ENCODE results near the gene TMEM151B.
"Not testable (repeated sequence)": the region's sequence is repeated elsewhere in the genome, so short reads cannot be mapped to it uniquely, and the experiment has no call there.

TMEM151B gene

DNA sequence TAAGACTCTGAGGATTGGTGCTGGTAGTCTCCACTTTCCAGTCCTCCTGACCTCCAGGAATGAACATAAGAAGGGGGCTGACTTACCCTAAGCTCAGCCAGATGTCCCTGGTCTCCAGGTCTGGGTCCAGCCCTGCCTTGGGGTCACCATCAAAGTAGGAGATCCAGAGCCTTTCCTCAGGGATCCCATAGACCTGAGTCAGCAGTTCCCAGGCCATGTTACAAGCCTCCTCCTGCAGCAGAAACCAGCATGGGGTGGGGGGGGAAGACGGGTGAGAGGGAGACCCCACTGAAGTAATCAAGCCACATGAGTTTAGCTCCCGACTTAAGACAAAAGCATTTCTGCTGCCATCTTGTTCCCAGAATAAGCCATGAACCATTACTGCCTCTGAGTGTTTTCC is 41.1 kb downstream of the TMEM151B start:
- Histone ChIP-seq H3K9ac (ENCODE audit: low read depth, low read length, poor library complexity, severe bottlenecking) (peak overlapping the region; percentile 94), H3K4me1 (ENCODE audit: insufficient read depth, low read length, poor library complexity, severe bottlenecking) (peaks cover 13% of the 10 kb centered on the region), H3K9me3 (ENCODE audit: insufficient read depth, low read depth, low read length) (no peaks in the 10 kb centered on the region), H3K4me2 (ENCODE audit: low read depth, low read length, poor library complexity, severe bottlenecking) (peak overlapping the region; percentile 91), H3K79me2 (ENCODE audit: insufficient read depth, low read length) (peaks cover 22% of the 10 kb centered on the region), H3K9me2 (replicated peaks; ENCODE audit: low read depth, low read length) (no peaks in the 10 kb centered on the region), H3K27me3 (ENCODE audit: insufficient read depth, low read length, poor library complexity, severe bottlenecking) (no peaks in the 10 kb centered on the region), H3F3A (ENCODE audit: low read depth) (no peaks in the 10 kb centered on the region), H2AFZ (ENCODE audit: low read length) (no peak overlapping the region), H3K4me3 (ENCODE audit: low read length, poor library complexity, severe bottlenecking) (peak overlapping the region; percentile 88), H3K36me3 (ENCODE audit: insufficient read depth, low read length) (peaks cover 19% of the 10 kb centered on the region; the same call in 1 of the 2 replicates), H4K20me1 (ENCODE audit: insufficient read depth, low read length, poor library complexity, severe bottlenecking) (no peaks in the 10 kb centered on the region)
- TF ChIP-seq EZH2phosphoT487 (IDR thresholded peaks at IDR 0.05; ENCODE audit: borderline replicate concordance): no peak

DNA sequence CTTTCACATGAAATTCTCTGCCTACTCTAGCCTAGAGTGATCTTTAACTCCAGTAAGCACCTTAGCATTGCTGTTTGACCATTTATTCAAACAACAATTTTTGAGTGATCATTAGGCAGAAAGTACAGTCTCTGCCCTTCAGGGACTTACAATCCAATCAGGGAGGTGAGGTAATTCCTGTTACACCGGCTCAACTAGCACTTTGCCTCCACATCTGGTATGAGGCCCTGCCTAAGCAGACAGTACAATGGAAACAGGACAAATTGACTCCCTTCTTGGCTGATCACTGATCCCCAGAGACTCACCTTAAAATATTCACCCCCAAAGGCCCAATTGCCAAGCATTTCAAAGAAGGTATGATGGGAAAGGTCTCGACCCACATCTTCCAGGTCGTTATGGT is 41.5 kb downstream of the TMEM151B start:
- H3K4me2 ChIP-seq (ENCODE audit: low read depth, low read length, poor library complexity, severe bottlenecking): peak overlapping the region; percentile 91

DNA sequence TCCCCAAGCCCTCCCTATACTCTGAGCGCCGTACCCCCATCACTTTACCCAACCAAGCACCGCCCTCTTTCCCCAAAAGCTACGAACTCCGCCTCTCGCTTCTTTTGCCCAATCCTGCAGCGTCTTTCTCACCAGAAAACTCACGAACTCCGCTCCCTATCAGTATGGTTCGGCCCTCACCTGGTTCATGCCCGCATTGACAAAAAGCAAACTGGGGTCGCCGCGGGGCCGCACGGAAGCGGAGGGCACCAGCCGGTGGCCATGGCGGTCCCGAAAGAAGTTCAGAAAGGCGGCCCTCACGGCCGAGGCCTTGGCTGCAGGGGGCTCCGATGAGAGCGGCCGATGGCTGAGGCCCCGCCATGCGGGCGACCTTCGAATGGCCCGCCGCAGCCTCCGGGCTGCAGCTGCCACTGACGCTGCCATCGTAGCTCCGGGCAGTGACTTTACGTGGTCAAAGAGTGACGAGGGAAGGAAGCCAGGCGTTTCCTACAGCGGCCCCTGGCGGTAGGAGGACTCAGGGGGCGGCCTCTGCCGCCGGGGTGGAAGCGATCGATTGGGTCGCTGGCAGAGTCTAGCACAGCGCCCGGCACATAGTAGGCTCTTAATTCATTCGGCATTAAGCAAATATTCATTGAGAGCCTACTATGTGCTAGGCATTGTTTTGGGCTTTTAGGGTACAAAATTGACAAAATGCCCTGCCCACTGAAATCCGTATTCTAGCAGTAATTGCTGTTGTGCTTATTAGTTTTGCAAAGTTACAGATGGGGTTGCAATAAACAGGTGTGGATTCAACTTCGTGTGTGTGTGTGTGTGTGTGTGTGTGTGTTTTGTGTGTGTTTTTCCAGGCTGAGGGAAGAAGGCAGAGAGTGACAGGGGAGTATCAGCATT is 42.9 kb downstream of the TMEM151B start, which contains the start of gene AARS2:
TSS of gene AARS2 (minus strand) at position 447 of the 888 bp plus-strand sequence. CDS start at position 423, 24 bp downstream.
- H3K36me3 ChIP-seq (ENCODE audit: insufficient read depth, low read length): peaks cover 19% of the 10 kb centered on the region; the same call in 1 of the 2 replicates
- H3K4me2 ChIP-seq (ENCODE audit: low read depth, low read length, poor library complexity, severe bottlenecking): peak within 1 kb of the TSS; percentile 91
- H3K9me3 ChIP-seq (ENCODE audit: insufficient read depth, low read depth, low read length): no peaks in the 10 kb centered on the region
- peak within 1 kb of the TSS; percentile 88 for H3K4me3 ChIP-seq (ENCODE audit: low read length, poor library complexity, severe bottlenecking)
- peak within 1 kb of the TSS; percentile 94 for H3K9ac ChIP-seq (ENCODE audit: low read depth, low read length, poor library complexity, severe bottlenecking)
- H3K9me2 ChIP-seq (replicated peaks; ENCODE audit: low read depth, low read length): no peaks in the 10 kb centered on the region
- TF ChIP-seq EZH2phosphoT487 (IDR thresholded peaks at IDR 0.05; ENCODE audit: borderline replicate concordance): no peak
- TF ChIP-seq, protein P1, sequence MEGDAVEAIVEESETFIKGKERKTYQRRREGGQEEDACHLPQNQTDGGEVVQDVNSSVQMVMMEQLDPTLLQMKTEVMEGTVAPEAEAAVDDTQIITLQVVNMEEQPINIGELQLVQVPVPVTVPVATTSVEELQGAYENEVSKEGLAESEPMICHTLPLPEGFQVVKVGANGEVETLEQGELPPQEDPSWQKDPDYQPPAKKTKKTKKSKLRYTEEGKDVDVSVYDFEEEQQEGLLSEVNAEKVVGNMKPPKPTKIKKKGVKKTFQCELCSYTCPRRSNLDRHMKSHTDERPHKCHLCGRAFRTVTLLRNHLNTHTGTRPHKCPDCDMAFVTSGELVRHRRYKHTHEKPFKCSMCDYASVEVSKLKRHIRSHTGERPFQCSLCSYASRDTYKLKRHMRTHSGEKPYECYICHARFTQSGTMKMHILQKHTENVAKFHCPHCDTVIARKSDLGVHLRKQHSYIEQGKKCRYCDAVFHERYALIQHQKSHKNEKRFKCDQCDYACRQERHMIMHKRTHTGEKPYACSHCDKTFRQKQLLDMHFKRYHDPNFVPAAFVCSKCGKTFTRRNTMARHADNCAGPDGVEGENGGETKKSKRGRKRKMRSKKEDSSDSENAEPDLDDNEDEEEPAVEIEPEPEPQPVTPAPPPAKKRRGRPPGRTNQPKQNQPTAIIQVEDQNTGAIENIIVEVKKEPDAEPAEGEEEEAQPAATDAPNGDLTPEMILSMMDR (conservative IDR thresholded peaks at IDR 0.05; ENCODE audit: low read length): peak; percentile 87
- H3K27me3 ChIP-seq (ENCODE audit: insufficient read depth, low read length, poor library complexity, severe bottlenecking): no peaks in the 10 kb centered on the region
- H4K20me1 ChIP-seq (ENCODE audit: insufficient read depth, low read length, poor library complexity, severe bottlenecking): no peaks in the 10 kb centered on the region
- peaks cover 13% of the 10 kb centered on the region for H3K4me1 ChIP-seq (ENCODE audit: insufficient read depth, low read length, poor library complexity, severe bottlenecking)
- peaks cover 22% of the 10 kb centered on the region for H3K79me2 ChIP-seq (ENCODE audit: insufficient read depth, low read length)
- no peaks in the 10 kb centered on the region for H3F3A ChIP-seq (ENCODE audit: low read depth)
- peak within 1 kb of the TSS; percentile 87 for H2AFZ ChIP-seq (ENCODE audit: low read length)

More for the DNA sequence above, 41.5 kb downstream of the TMEM151B start:
- no peaks in the 10 kb centered on the region for H4K20me1 ChIP-seq (ENCODE audit: insufficient read depth, low read length, poor library complexity, severe bottlenecking)
- TF ChIP-seq, protein P1 (conservative IDR thresholded peaks at IDR 0.05; ENCODE audit: low read length): no peak
- TF ChIP-seq EZH2phosphoT487 (IDR thresholded peaks at IDR 0.05; ENCODE audit: borderline replicate concordance): no peak
- H3K4me1 ChIP-seq (ENCODE audit: insufficient read depth, low read length, poor library complexity, severe bottlenecking): peaks cover 13% of the 10 kb centered on the region
- no peaks in the 10 kb centered on the region for H3K27me3 ChIP-seq (ENCODE audit: insufficient read depth, low read length, poor library complexity, severe bottlenecking)
- peaks cover 22% of the 10 kb centered on the region for H3K79me2 ChIP-seq (ENCODE audit: insufficient read depth, low read length)
- peak overlapping the region; percentile 94 for H3K9ac ChIP-seq (ENCODE audit: low read depth, low read length, poor library complexity, severe bottlenecking)
- H2AFZ ChIP-seq (ENCODE audit: low read length): no peak overlapping the region
- H3K9me2 ChIP-seq (replicated peaks; ENCODE audit: low read depth, low read length): no peaks in the 10 kb centered on the region
- no peaks in the 10 kb centered on the region for H3K9me3 ChIP-seq (ENCODE audit: insufficient read depth, low read depth, low read length)
- no peaks in the 10 kb centered on the region for H3F3A ChIP-seq (ENCODE audit: low read depth)
- peaks cover 19% of the 10 kb centered on the region; the same call in 1 of the 2 replicates for H3K36me3 ChIP-seq (ENCODE audit: insufficient read depth, low read length)
- H3K4me3 ChIP-seq (ENCODE audit: low read length, poor library complexity, severe bottlenecking): peak overlapping the region; percentile 88

DNA sequence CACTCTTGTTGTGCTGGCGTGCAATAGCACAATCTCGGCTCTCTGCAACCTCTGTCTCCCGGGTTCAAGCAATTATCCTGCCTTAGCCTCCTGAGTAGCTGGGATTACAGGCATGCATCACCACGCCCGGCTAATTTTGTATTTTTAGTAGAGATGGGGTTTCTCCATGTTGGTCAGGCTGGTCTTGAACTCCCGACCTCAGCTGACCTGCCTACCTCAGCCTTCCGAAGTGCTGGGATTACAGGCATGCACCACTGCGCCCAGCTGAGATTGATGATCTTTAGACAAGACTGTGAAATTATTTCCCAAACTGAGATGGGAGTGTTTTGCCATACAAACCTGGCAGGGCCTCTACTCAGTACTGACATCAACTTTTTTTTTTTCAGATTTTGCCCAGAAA is 44.4 kb downstream of the TMEM151B start:
- H3K27me3 ChIP-seq (ENCODE audit: insufficient read depth, low read length, poor library complexity, severe bottlenecking); H3K9ac ChIP-seq (ENCODE audit: low read depth, low read length, poor library complexity, severe bottlenecking); H3K4me2 ChIP-seq (ENCODE audit: low read depth, low read length, poor library complexity, severe bottlenecking); H3F3A ChIP-seq (ENCODE audit: low read depth); H2AFZ ChIP-seq (ENCODE audit: low read length); H4K20me1 ChIP-seq (ENCODE audit: insufficient read depth, low read length, poor library complexity, severe bottlenecking); H3K9me3 ChIP-seq (ENCODE audit: insufficient read depth, low read depth, low read length); H3K9me2 ChIP-seq (replicated peaks; ENCODE audit: low read depth, low read length); H3K4me3 ChIP-seq (ENCODE audit: low read length, poor library complexity, severe bottlenecking): not testable (repeated sequence)
- Histone ChIP-seq H3K79me2 (ENCODE audit: insufficient read depth, low read length) (peaks cover 22% of the 10 kb centered on the region), H3K4me1 (ENCODE audit: insufficient read depth, low read length, poor library complexity, severe bottlenecking) (peaks cover 13% of the 10 kb centered on the region), H3K36me3 (ENCODE audit: insufficient read depth, low read length) (peaks cover 15% of the 10 kb centered on the region; the same call in 1 of the 2 replicates)

Measured in Loucy (cell line).